CD14-positive monocyte (primary cell): ENCODE data around the gene YDJC. TPM values are rescaled to one million over a fixed set of nuclear protein-coding genes. Genes with fewer than 3 reads are reported as not detected.

Experiments used
- DNase-seq, 3 donors: peaks; one replicate each; pipeline ENCODE4 v3.0.0-alpha.2; 2011 to 2022
- H2AFZ ChIP-seq: 2 replicates; pipeline ENCODE4 v1.6.0; 2012; ENCODE audit warnings: mild to moderate bottlenecking, low read depth, low read length, inconsistent platforms; ENCODE audit not compliant: insufficient read depth, poor library complexity, severe bottlenecking
- H3K27ac ChIP-seq, 2 donors: 1 replicate in 1 of 2; 2 replicates in 1 of 2; pipeline ENCODE4 v1.5.1; 2012 to 2013; ENCODE audit warnings: low read length in 2 of 2, control low read depth in 1 of 2, inconsistent platforms in 1 of 2, low read depth in 1 of 2, mild to moderate bottlenecking in 1 of 2
- H3K27me3 ChIP-seq, 2 donors: one replicate each; pipeline versions ENCODE4 v1.6.0 to v1.6.1; 2011 to 2013; ENCODE audit warnings: low read length in 2 of 2; ENCODE audit not compliant: control insufficient read depth in 2 of 2, insufficient read depth in 2 of 2
- H3K36me3 ChIP-seq, 2 donors: replicated peaks in 1 of 2; 1 replicate in 1 of 2; 2 replicates in 1 of 2; pipeline versions ENCODE4 v1.5.1 to v1.6.1; 2012 to 2013; ENCODE audit warnings: low read length in 2 of 2, control low read depth in 1 of 2, inconsistent platforms in 1 of 2, mild to moderate bottlenecking in 1 of 2; ENCODE audit not compliant: insufficient read depth in 2 of 2, control insufficient read depth in 1 of 2
- H3K4me1 ChIP-seq, 2 donors: 1 replicate in 1 of 2; 2 replicates in 1 of 2; pipeline versions ENCODE4 v1.5.1 to v1.6.1; 2012 to 2013; ENCODE audit warnings: low read length in 2 of 2, control low read depth in 1 of 2, inconsistent platforms in 1 of 2, mild to moderate bottlenecking in 1 of 2, moderate library complexity in 1 of 2; ENCODE audit not compliant: insufficient read depth in 2 of 2, control insufficient read depth in 1 of 2
- H3K4me2 ChIP-seq: replicated peaks from 2 replicates; pipeline ENCODE3; 2012; ENCODE audit warnings: low read length, moderate library complexity, mild to moderate bottlenecking; ENCODE audit not compliant: poor library complexity, severe bottlenecking; ENCODE audit errors: extremely low read depth
- H3K4me3 ChIP-seq, 3 experiments: fragments of 200-600 bp in 1 of 3; sonication (generic) in 1 of 3; replicated peaks in 1 of 3; 1 replicate in 2 of 3; 2 replicates in 1 of 3; pipeline ENCODE4 v1.5.1; 2011 to 2013; ENCODE audit warnings: low read length in 3 of 3, mild to moderate bottlenecking in 3 of 3, control low read depth in 2 of 3, low read depth in 2 of 3, inconsistent platforms in 1 of 3, moderate library complexity in 1 of 3
- H3K79me2 ChIP-seq: 2 replicates; pipeline ENCODE4 v1.6.0; 2012; ENCODE audit warnings: mild to moderate bottlenecking, control low read depth, inconsistent platforms, low read length, moderate library complexity; ENCODE audit not compliant: insufficient read depth
- H3K9ac ChIP-seq: 2 replicates; pipeline ENCODE4 v1.6.0; 2017; ENCODE audit warnings: low read length, mild to moderate bottlenecking; ENCODE audit not compliant: insufficient read depth, poor library complexity, severe bottlenecking
- H3K9me3 ChIP-seq, 2 donors: replicated peaks in 1 of 2; 1 replicate in 1 of 2; 2 replicates in 1 of 2; pipeline versions ENCODE4 v1.5.1 to v1.6.1; 2012 to 2013; ENCODE audit warnings: low read length in 2 of 2, control low read depth in 1 of 2; ENCODE audit not compliant: control insufficient read depth in 1 of 2, insufficient read depth in 1 of 2
- H4K20me1 ChIP-seq: 2 replicates; pipeline ENCODE4 v1.6.0; 2012; ENCODE audit warnings: mild to moderate bottlenecking, low read length, control low read depth, moderate library complexity; ENCODE audit not compliant: insufficient read depth
- H3K27ac Mint-ChIP-seq, 7 donors: one replicate each; pipeline ENCODE4 v1.8.0; 2020; ENCODE audit warnings: mild to moderate bottlenecking in 7 of 7, mixed read lengths in 7 of 7, moderate library complexity in 6 of 7, inconsistent platforms in 2 of 7
- H3K27me3 Mint-ChIP-seq, 3 donors: one replicate each; pipeline ENCODE4 v1.8.0; 2021 to 2022; ENCODE audit warnings: low read depth in 3 of 3, mild to moderate bottlenecking in 3 of 3, mixed read lengths in 3 of 3, moderate library complexity in 3 of 3, inconsistent platforms in 1 of 3
- H3K36me3 Mint-ChIP-seq, 2 donors: one replicate each; pipeline ENCODE4 v1.8.0; 2020; ENCODE audit warnings: mixed read lengths in 2 of 2, inconsistent platforms in 1 of 2, mild to moderate bottlenecking in 1 of 2
- H3K4me1 Mint-ChIP-seq: one replicate; pipeline ENCODE4 v1.8.0; 2020; ENCODE audit warnings: mild to moderate bottlenecking, mixed read lengths
- H3K4me3 Mint-ChIP-seq, 2 donors: one replicate each; pipeline ENCODE4 v1.8.0; 2020; ENCODE audit warnings: mild to moderate bottlenecking in 2 of 2, mixed read lengths in 2 of 2, moderate library complexity in 1 of 2
- H3K9me3 Mint-ChIP-seq, 7 donors: one replicate each; pipeline ENCODE4 v1.8.0; 2020 to 2022; ENCODE audit warnings: mixed read lengths in 7 of 7, mild to moderate bottlenecking in 6 of 7, moderate library complexity in 6 of 7, inconsistent platforms in 2 of 7
- CTCF ChIP-seq: fragments of 200-600 bp; IDR thresholded peaks from one replicate; pipeline ENCODE4 v1.8.0; 2022; ENCODE audit warnings: antibody characterized with exemption, mild to moderate bottlenecking
- WGBS: methylation state at CpG from one replicate; pipeline ENCODE4 v1.1.5; 2013; ENCODE audit warnings: missing lambda C conversion rate; ENCODE audit not compliant: insufficient coverage; 5-methylcytosine and 5-hydroxymethylcytosine counted together
- intact Hi-C, 2 donors: fragments of 100-400 bp; cut with micrococcal nuclease; formaldehyde crosslinking; loops; one replicate each; pipeline versions ENCODE4 v1.15.0 to v1.15.1; 2023
- polyA plus RNA-seq, 3 donors: library from polyadenylated mRNA; depleted of rRNA in 1 of 3; unstranded in 2 of 3; stranded (reverse) in 1 of 3; fragments of 300-500 nt in 2 of 3; fragments of >200 nt in 1 of 3; fragmentation: Illumina TruSeq in 2 of 3; gene quantifications; 1 replicate in 2 of 3; 2 replicates in 1 of 3; pipeline ENCODE4 v1.2.3, GENCODE V29; 2012 to 2021

Gene YDJC
- polyA plus RNA-seq, 3 donors, result 26.5 to 32.9 (median 26.7) TPM

DNA sequence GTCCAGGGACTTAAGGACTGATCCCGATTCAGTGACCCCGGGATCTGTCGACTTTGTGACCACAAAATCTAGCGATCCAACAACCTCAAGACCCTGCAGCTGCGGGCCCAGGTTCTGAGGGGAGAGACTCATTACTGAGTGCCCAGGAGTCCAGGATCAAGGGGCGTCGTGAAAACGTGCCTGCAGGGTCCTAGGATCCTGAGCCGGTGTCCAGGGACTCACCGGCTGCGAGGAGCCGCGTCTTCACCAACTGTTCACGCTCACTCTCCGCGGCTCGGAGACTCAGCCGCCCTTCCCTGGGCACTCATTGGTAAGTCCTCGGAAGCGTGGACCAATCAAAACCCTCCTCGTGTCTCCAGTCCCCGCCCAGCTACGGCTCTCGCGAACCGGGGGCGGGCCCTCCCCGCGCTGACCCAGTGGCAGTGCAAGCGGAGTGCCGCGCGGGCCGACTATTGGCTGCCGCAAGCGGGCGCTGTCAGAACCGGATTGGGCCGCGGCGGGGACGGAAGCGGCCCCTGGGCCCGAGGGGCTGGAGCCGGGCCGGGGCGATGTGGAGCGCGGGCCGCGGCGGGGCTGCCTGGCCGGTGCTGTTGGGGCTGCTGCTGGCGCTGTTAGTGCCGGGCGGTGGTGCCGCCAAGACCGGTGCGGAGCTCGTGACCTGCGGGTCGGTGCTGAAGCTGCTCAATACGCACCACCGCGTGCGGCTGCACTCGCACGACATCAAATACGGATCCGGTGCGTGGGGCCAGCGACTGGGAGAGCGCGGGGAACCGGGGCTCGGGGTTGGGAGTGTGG is 12.2 kb upstream of the YDJC start, which contains the start of gene SDF2L1:
SDF2L1 (plus strand) TSS at position 514 of the 795 bp plus-strand sequence; CDS start at position 549, 35 bp downstream.
- Histone ChIP-seq H3K27ac (peak within 1 kb of the TSS; percentile 64 to 89), H3K9ac (peak within 1 kb of the TSS; percentile 91), H3K36me3 (peaks cover 0 to 9% of the 10 kb centered on the region in 2 donors), H3K4me2 (peak within 1 kb of the TSS; percentile 79), H3K9me3 (no peaks in the 10 kb centered on the region), H3K4me1 (peaks cover 24 to 27% of the 10 kb centered on the region in 2 donors), H2AFZ (peak within 1 kb of the TSS; percentile 87), H3K27me3 (no peaks in the 10 kb centered on the region), H3K79me2 (peaks cover 13% of the 10 kb centered on the region), H3K4me3 (peak within 1 kb of the TSS; percentile 50 to 71 (median 69)), H4K20me1 (peaks cover 13% of the 10 kb centered on the region)
- peak; percentile 44 for TF ChIP-seq CTCF
- H3K27me3 Mint-ChIP-seq, result peaks cover 0 to 3% (median 1%) of the 10 kb centered on the region in 3 donors
- intact Hi-C loops, result loop anchor here in 1 of 2 donors (2.0 kb wide), 1 partner anchor 17 kb away; no protein-coding TSS in a partner anchor
- peaks cover 16 to 28% of the 10 kb centered on the region in 2 donors for H3K36me3 Mint-ChIP-seq
- H3K27ac Mint-ChIP-seq, result peak within 1 kb of the TSS; percentile 78 to 92 (median 87)
- peak; percentile 98 to 99 (median 99) for DNase-seq
- under 1% methylated on average over 74 of the region's 76 CpGs for WGBS
- peaks cover 31% of the 10 kb centered on the region for H3K4me1 Mint-ChIP-seq
- H3K4me3 Mint-ChIP-seq, result peak within 1 kb of the TSS; percentile 78 to 86
- H3K9me3 Mint-ChIP-seq, result peaks cover 0 to 1% (median 0%) of the 10 kb centered on the region in 7 donors

GRCh38 chr22:21641417-21641788 is 11.6 kb upstream of the YDJC start:
- H4K20me1 ChIP-seq, result peaks cover 9% of the 10 kb centered on the region
- peak overlapping the region; percentile 79 for H3K4me2 ChIP-seq
- H3K27me3 Mint-ChIP-seq, result peaks cover 0 to 3% (median 1%) of the 10 kb centered on the region in 3 donors
- H2AFZ ChIP-seq, result peak overlapping the region; percentile 87
- peak overlapping the region; percentile 64 to 89 for H3K27ac ChIP-seq
- peak overlapping the region; percentile 78 to 80 for H3K4me3 Mint-ChIP-seq
- peaks cover 26% of the 10 kb centered on the region for H3K4me1 Mint-ChIP-seq
- peaks cover 13% of the 10 kb centered on the region for H3K79me2 ChIP-seq
- peak; percentile 63 for TF ChIP-seq CTCF
- H3K9me3 Mint-ChIP-seq, result peaks cover 0 to 1% (median 0%) of the 10 kb centered on the region in 7 donors
- no peaks in the 10 kb centered on the region for H3K27me3 ChIP-seq
- no peaks in the 10 kb centered on the region for H3K9me3 ChIP-seq
- peaks cover 16 to 27% of the 10 kb centered on the region in 2 donors for H3K36me3 Mint-ChIP-seq
- H3K4me1 ChIP-seq, result peaks cover 24 to 27% of the 10 kb centered on the region in 2 donors
- H3K27ac Mint-ChIP-seq, result peak overlapping the region; percentile 78 to 92 (median 87)
- intact Hi-C loops, result loop anchor here in 1 of 2 donors (2.0 kb wide), 1 partner anchor 17 kb away; no protein-coding TSS in a partner anchor
- peak overlapping the region; percentile 30 to 71 (median 43) for H3K4me3 ChIP-seq
- peak; percentile 57 to 87 (median 63) for DNase-seq
- H3K9ac ChIP-seq, result peak overlapping the region; percentile 91
- H3K36me3 ChIP-seq, result peaks cover 0 to 9% of the 10 kb centered on the region in 2 donors
- WGBS, result 15% methylated on average over 9 of the region's 9 CpGs
